Gastrocnemius medialis (tissue), 4 donors: ENCODE data around the gene HES7. TPM values are rescaled to one million over a fixed set of nuclear protein-coding genes. Genes with fewer than 3 reads are reported as not detected.

Experiments used
- ATAC-seq, 2 donors: fragments of 150-250 bp; one replicate each; pipeline ENCODE4 v1.9.1; 2016
- DNase-seq, 2 donors: peaks; one replicate each; pipeline ENCODE4 v3.0.0-alpha.2; 2019
- H3K27ac ChIP-seq, 4 donors: fragments of 200-600 bp; sonication (generic); 1 replicate in 1 of 4; 2 replicates in 3 of 4; pipeline ENCODE4 v1.5.1; 2016 to 2018; ENCODE audit warnings: mild to moderate bottlenecking in 2 of 4, moderate library complexity in 1 of 4
- H3K27me3 ChIP-seq, 3 donors: fragments of 200-600 bp; sonication (generic) in 2 of 3; 1 replicate in 1 of 3; 2 replicates in 2 of 3; pipeline versions ENCODE4 v1.5.1 to v1.6.0; 2016 to 2019; ENCODE audit warnings: mild to moderate bottlenecking in 1 of 3, moderate library complexity in 1 of 3
- H3K36me3 ChIP-seq, 2 donors: fragments of 200-600 bp; sonication (generic) in 1 of 2; one replicate each; pipeline ENCODE4 v1.5.1; 2017 to 2018
- H3K4me1 ChIP-seq, 2 donors: fragments of 200-600 bp; sonication (generic) in 1 of 2; one replicate each; pipeline ENCODE4 v1.5.1; 2016 to 2017; ENCODE audit warnings: mild to moderate bottlenecking in 2 of 2
- H3K4me3 ChIP-seq, 4 donors: fragments of 200-600 bp; sonication (generic) in 3 of 4; 1 replicate in 1 of 4; 2 replicates in 3 of 4; pipeline ENCODE4 v1.5.1; 2016 to 2019; ENCODE audit warnings: mild to moderate bottlenecking in 2 of 4
- H3K9me3 ChIP-seq, 3 donors: fragments of 200-600 bp; sonication (generic) in 2 of 3; 1 replicate in 1 of 3; 2 replicates in 2 of 3; pipeline ENCODE4 v1.5.1; 2016 to 2019
- CTCF ChIP-seq, 5 experiments: fragments of 450-650 bp in 3 of 5; fragments of 200-600 bp in 2 of 5; sonication (generic) in 2 of 5; IDR thresholded peaks in 4 of 5; conservative IDR thresholded peaks in 1 of 5; 1 replicate in 4 of 5; 2 replicates in 1 of 5; pipeline ENCODE4 v1.5.1; 2016 to 2019; ENCODE audit warnings: antibody characterized with exemption in 5 of 5, mild to moderate bottlenecking in 3 of 5, moderate library complexity in 3 of 5
- POLR2A ChIP-seq, 2 donors: fragments of 450-650 bp; IDR thresholded peaks; one replicate each; pipeline ENCODE4 v1.6.1; 2017; ENCODE audit warnings: antibody characterized with exemption in 2 of 2, mild to moderate bottlenecking in 2 of 2, moderate library complexity in 2 of 2
- in situ Hi-C, 4 donors: fragments of 200-750 bp; cut with MboI; loops; one replicate each; pipeline versions ENCODE4 v1.15.0 to v1.8.0; 2017; ENCODE audit warnings: low sequenced_read_pairs in 4 of 4
- intact Hi-C: fragments of 100-400 bp; cut with DNase I; formaldehyde crosslinking; loops from one replicate; pipeline ENCODE4 v1.15.1; 2023; ENCODE audit warnings: low total_unique reads
- total RNA-seq, 4 donors: library from RNA; depleted of rRNA; stranded (reverse); fragments of >200 nt; gene quantifications; one replicate each; pipeline versions ENCODE4 v1.1.0 to v1.2.3, GENCODE V29; 2016

Gene HES7
- total RNA-seq, 4 donors from 2014 or later, result not detected

- H3K4me3 ChIP-seq, result no peak overlapping the region
- TF ChIP-seq POLR2A (IDR thresholded peaks at IDR 0.05), result no peak
- no peak for TF ChIP-seq CTCF (IDR thresholded peaks at IDR 0.05 in 4 of 5, conservative IDR thresholded peaks at IDR 0.05 in 1 of 5)
- no peak overlapping the region for H3K27ac ChIP-seq
- in situ Hi-C loops, result loop anchor here in 3 of 4 donors (25.0 kb wide), 2 partner anchors 205 to 230 kb away; partner anchors contain the start of genes ARHGEF15 (in 2 of the 3), RANGRF (in 1 of the 3) and SLC25A35 (in 1 of the 3)
- ATAC-seq (no peak), DNase-seq (no peak)
- peaks cover 19 to 38% (median 32%) of the 10 kb centered on the region in 3 donors for H3K27me3 ChIP-seq
- intact Hi-C loops, result loop anchor here (10.0 kb wide), 1 partner anchor 213 kb away; the partner anchor contains the start of gene SLC25A35
- peaks cover 4 to 13% of the 10 kb centered on the region in 2 donors for H3K4me1 ChIP-seq
- no peaks in the 10 kb centered on the region for H3K9me3 ChIP-seq
- no peaks in the 10 kb centered on the region for H3K36me3 ChIP-seq
Measured at GRCh38 chr17:8082292-8082691, 41.6 kb downstream of the HES7 start.

GRCh38 chr17:8081876-8082275, 42.0 kb downstream of the HES7 start:
- Histone ChIP-seq H3K4me3 (no peak overlapping the region), H3K36me3 (no peaks in the 10 kb centered on the region), H3K9me3 (no peaks in the 10 kb centered on the region), H3K4me1 (peaks cover 4 to 13% of the 10 kb centered on the region in 2 donors), H3K27me3 (peaks cover 22 to 40% (median 34%) of the 10 kb centered on the region in 3 donors), H3K27ac (no peak overlapping the region)
- in situ Hi-C loops, result loop anchor here in 3 of 4 donors (25.0 kb wide), 2 partner anchors 205 to 230 kb away; partner anchors contain the start of genes ARHGEF15 (in 2 of the 3), RANGRF (in 1 of the 3) and SLC25A35 (in 1 of the 3)
- intact Hi-C loops, result loop anchor here (10.0 kb wide), 1 partner anchor 213 kb away; the partner anchor contains the start of gene SLC25A35
- DNase-seq (no peak), ATAC-seq (no peak)
- TF ChIP-seq CTCF (IDR thresholded peaks at IDR 0.05 in 4 of 5, conservative IDR thresholded peaks at IDR 0.05 in 1 of 5), result no peak
- no peak for TF ChIP-seq POLR2A (IDR thresholded peaks at IDR 0.05)

GRCh38 chr17:8080799-8081219, 43.1 kb downstream of the HES7 start:
- intact Hi-C loops, result loop anchor here (10.0 kb wide), 1 partner anchor 214 kb away; the partner anchor contains the start of gene SLC25A35
- Histone ChIP-seq H3K4me3 (no peak overlapping the region), H3K27me3 (peaks cover 30 to 46% (median 45%) of the 10 kb centered on the region in 3 donors), H3K4me1 (peaks cover 4 to 13% of the 10 kb centered on the region in 2 donors), H3K27ac (no peak overlapping the region), H3K36me3 (no peaks in the 10 kb centered on the region), H3K9me3 (no peaks in the 10 kb centered on the region)
- no peak for TF ChIP-seq POLR2A (IDR thresholded peaks at IDR 0.05)
- TF ChIP-seq CTCF (IDR thresholded peaks at IDR 0.05 in 4 of 5, conservative IDR thresholded peaks at IDR 0.05 in 1 of 5), result no peak
- DNase-seq, result no peak
- no peak for ATAC-seq
- in situ Hi-C loops, result loop anchor here in 3 of 4 donors (25.0 kb wide), 2 partner anchors 206 to 231 kb away; partner anchors contain the start of genes ARHGEF15 (in 2 of the 3), RANGRF (in 1 of the 3) and SLC25A35 (in 1 of the 3)

GRCh38 chr17:8080208-8080798, 43.6 kb downstream of the HES7 start:
- intact Hi-C loops (loop anchor here (10.0 kb wide), 1 partner anchor 214 kb away; the partner anchor contains the start of gene SLC25A35), in situ Hi-C loops (loop anchor here in 3 of 4 donors (25.0 kb wide), 2 partner anchors 207 to 232 kb away; partner anchors contain the start of genes ARHGEF15 (in 2 of the 3), RANGRF (in 1 of the 3) and SLC25A35 (in 1 of the 3))
- Histone ChIP-seq H3K4me1 (peaks cover 4 to 13% of the 10 kb centered on the region in 2 donors), H3K4me3 (peak overlapping the region; percentile 49 to 72 (median 53)), H3K27me3 (peaks cover 34 to 51% (median 50%) of the 10 kb centered on the region in 3 donors), H3K36me3 (no peaks in the 10 kb centered on the region), H3K27ac (no peak overlapping the region), H3K9me3 (no peaks in the 10 kb centered on the region)
- DNase-seq, result no peak
- ATAC-seq, result peak; percentile 24 to 32
- TF ChIP-seq POLR2A (IDR thresholded peaks at IDR 0.05) (no peak), CTCF (IDR thresholded peaks at IDR 0.05 in 4 of 5, conservative IDR thresholded peaks at IDR 0.05 in 1 of 5) (peak in 2 of 5 experiments; percentile 15 to 21)
